Prostate gland (tissue), 2 donors: ENCODE results near the gene TMEM154.

Source experiments
- POLR2A ChIP-seq: fragments of 450-650 bp; IDR thresholded peaks from one replicate; pipeline ENCODE4 v1.6.1; 2016; ENCODE audit warnings: antibody characterized with exemption, mild to moderate bottlenecking
- POLR2AphosphoS5 ChIP-seq: sonication (generic); formaldehyde crosslinking; IDR thresholded peaks from one replicate; pipeline ENCODE4 v1.6.1; 2017; ENCODE audit warnings: antibody characterized with exemption
- TF ChIP-seq, protein P1 (sequence below), 4 experiments: fragments of 200-600 bp in 2 of 4; fragments of 450-650 bp in 2 of 4; sonication (generic) in 2 of 4; IDR thresholded peaks; 1 replicate in 3 of 4; 2 replicates in 1 of 4; pipeline ENCODE4 v1.5.1; 2016 to 2019; ENCODE audit warnings: antibody characterized with exemption in 4 of 4, mild to moderate bottlenecking in 2 of 4, moderate library complexity in 2 of 4

- TF ChIP-seq, protein P1, sequence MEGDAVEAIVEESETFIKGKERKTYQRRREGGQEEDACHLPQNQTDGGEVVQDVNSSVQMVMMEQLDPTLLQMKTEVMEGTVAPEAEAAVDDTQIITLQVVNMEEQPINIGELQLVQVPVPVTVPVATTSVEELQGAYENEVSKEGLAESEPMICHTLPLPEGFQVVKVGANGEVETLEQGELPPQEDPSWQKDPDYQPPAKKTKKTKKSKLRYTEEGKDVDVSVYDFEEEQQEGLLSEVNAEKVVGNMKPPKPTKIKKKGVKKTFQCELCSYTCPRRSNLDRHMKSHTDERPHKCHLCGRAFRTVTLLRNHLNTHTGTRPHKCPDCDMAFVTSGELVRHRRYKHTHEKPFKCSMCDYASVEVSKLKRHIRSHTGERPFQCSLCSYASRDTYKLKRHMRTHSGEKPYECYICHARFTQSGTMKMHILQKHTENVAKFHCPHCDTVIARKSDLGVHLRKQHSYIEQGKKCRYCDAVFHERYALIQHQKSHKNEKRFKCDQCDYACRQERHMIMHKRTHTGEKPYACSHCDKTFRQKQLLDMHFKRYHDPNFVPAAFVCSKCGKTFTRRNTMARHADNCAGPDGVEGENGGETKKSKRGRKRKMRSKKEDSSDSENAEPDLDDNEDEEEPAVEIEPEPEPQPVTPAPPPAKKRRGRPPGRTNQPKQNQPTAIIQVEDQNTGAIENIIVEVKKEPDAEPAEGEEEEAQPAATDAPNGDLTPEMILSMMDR (IDR thresholded peaks at IDR 0.05), result no peak
- TF ChIP-seq POLR2AphosphoS5 (no peak), POLR2A (no peak)
Observed at GRCh38 chr4:152678841-152679240, 956 bp downstream of the TMEM154 start.
